Omental fat pad (tissue), 4 donors: ENCODE measurements around the gene MAGEA2B. TPM values are rescaled to one million over a fixed set of nuclear protein-coding genes. Genes with fewer than 3 reads are reported as not detected.
"Not testable (repeated sequence)": the region's sequence is repeated elsewhere in the genome, so short reads cannot be mapped to it uniquely, and the experiment has no call there.

Experiments
- ATAC-seq: fragments of 150-250 bp; one replicate; pipeline ENCODE4 v1.9.1; 2016; ENCODE audit warnings: mild to moderate bottlenecking, moderate library complexity; ENCODE audit not compliant: low FRiP score
- DNase-seq: peaks from one replicate; pipeline ENCODE4 v3.0.0-alpha.2; 2019; ENCODE audit warnings: low spot score
- total RNA-seq, 4 donors: library from RNA; depleted of rRNA; stranded (reverse); fragments of >200 nt; gene quantifications; one replicate each; pipeline ENCODE4 v1.1.0, GENCODE V29; 2016
- TF ChIP-seq, protein P1 (sequence below), 3 donors: fragments of 450-650 bp; IDR thresholded peaks; one replicate each; pipeline ENCODE4 v1.5.1; 2016 to 2017; ENCODE audit warnings: antibody characterized with exemption in 3 of 3, mild to moderate bottlenecking in 3 of 3, moderate library complexity in 2 of 3

Gene MAGEA2B, protein sequence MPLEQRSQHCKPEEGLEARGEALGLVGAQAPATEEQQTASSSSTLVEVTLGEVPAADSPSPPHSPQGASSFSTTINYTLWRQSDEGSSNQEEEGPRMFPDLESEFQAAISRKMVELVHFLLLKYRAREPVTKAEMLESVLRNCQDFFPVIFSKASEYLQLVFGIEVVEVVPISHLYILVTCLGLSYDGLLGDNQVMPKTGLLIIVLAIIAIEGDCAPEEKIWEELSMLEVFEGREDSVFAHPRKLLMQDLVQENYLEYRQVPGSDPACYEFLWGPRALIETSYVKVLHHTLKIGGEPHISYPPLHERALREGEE
- not detected for total RNA-seq

- ATAC-seq, DNase-seq: not testable (repeated sequence)
These were observed at the start of gene MAGEA2B for GRCh38 chrX:152713815-152714787. Gene MAGEA2B (plus strand): TSS chrX:152714628. CDS start chrX:152717107, 2,479 bp downstream.

GRCh38 chrX:152674135-152674534 is 40.3 kb upstream of the MAGEA2B start:
- DNase-seq (no peak), ATAC-seq (no peak)
- TF ChIP-seq, protein P1, sequence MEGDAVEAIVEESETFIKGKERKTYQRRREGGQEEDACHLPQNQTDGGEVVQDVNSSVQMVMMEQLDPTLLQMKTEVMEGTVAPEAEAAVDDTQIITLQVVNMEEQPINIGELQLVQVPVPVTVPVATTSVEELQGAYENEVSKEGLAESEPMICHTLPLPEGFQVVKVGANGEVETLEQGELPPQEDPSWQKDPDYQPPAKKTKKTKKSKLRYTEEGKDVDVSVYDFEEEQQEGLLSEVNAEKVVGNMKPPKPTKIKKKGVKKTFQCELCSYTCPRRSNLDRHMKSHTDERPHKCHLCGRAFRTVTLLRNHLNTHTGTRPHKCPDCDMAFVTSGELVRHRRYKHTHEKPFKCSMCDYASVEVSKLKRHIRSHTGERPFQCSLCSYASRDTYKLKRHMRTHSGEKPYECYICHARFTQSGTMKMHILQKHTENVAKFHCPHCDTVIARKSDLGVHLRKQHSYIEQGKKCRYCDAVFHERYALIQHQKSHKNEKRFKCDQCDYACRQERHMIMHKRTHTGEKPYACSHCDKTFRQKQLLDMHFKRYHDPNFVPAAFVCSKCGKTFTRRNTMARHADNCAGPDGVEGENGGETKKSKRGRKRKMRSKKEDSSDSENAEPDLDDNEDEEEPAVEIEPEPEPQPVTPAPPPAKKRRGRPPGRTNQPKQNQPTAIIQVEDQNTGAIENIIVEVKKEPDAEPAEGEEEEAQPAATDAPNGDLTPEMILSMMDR (IDR thresholded peaks at IDR 0.05): no peak

DNA sequence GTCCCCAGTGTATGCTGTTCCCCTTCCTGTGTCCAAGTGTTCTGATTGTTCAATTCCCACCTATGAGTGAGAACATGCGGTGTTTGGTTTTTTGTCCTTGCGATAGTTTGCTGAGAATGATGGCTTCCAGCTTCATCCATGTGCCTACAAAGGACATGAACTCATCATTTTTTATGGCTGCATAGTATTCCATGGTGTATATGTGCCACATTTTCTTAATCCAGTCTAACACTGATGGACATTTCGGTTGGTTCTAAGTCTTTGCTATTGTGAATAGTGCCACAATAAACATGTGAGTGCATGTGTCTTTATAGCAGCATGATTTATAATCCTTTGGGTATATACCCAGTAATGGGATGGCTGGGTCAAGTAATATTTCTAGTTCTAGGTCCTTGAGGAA is 39.8 kb upstream of the MAGEA2B start:
- not testable (repeated sequence) for ATAC-seq, DNase-seq

GRCh38 chrX:152681012-152681411 is 33.4 kb upstream of the MAGEA2B start:
- not testable (repeated sequence) for ATAC-seq

DNA sequence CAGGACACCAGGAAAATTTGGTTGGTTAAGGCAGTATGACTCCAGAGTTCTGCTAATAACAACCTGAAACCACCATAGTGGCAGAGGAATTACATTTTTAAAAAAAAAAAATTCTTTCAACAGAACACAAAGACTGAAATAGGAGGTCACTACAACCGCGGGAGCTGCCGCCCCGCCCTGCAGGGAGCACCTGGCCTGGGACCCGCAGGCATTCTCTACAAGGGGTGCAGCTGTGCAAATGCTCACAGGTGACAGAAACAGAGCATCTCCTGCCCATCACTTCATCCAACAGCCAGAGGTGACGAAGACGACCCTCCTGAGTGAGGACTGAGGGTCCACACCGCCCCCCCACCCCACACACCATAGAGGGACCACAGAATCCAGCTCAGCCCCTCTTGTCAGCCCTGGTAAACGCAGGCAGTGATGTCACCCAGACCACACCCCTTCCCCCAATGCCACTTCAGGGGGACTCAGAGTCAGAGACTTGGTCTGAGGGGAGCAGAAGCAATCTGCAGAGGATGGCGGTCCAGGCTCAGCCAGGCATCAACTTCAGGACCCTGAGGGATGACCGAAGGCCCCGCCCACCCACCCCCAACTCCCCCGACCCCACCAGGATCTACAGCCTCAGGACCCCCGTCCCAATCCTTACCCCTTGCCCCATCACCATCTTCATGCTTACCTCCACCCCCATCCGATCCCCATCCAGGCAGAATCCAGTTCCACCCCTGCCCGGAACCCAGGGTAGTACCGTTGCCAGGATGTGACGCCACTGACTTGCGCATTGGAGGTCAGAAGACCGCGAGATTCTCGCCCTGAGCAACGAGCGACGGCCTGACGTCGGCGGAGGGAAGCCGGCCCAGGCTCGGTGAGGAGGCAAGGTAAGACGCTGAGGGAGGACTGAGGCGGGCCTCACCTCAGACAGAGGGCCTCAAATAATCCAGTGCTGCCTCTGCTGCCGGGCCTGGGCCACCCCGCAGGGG is 16.2 kb upstream of the MAGEA2B start, which contains the start of gene MAGEA3:
Gene MAGEA3, plus strand, starts transcription at position 843 of the 980 bp plus-strand sequence. CDS start 2,039 bp downstream, outside the sequence.
- not testable (repeated sequence) for DNase-seq, ATAC-seq

More at GRCh38 chrX:152681012-152681411, 33.4 kb upstream of the MAGEA2B start:
- DNase-seq: not testable (repeated sequence)

DNA sequence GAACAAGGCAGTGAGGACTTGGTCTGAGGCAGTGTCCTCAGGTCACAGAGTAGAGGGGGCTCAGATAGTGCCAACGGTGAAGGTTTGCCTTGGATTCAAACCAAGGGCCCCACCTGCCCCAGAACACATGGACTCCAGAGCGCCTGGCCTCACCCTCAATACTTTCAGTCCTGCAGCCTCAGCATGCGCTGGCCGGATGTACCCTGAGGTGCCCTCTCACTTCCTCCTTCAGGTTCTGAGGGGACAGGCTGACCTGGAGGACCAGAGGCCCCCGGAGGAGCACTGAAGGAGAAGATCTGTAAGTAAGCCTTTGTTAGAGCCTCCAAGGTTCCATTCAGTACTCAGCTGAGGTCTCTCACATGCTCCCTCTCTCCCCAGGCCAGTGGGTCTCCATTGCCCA is 14.0 kb upstream of the MAGEA2B start:
- not testable (repeated sequence) for ATAC-seq, DNase-seq

- not testable (repeated sequence) for ATAC-seq, DNase-seq
These were observed 7.9 kb upstream of the MAGEA2B start for GRCh38 chrX:152706500-152706899.

GRCh38 chrX:152709173-152709572 is 5.3 kb upstream of the MAGEA2B start, which contains the start of gene CSAG2:
Gene CSAG2 (minus strand): TSS chrX:152709273. CDS start chrX:152709112, 161 bp downstream.
- DNase-seq, ATAC-seq: not testable (repeated sequence)

DNA sequence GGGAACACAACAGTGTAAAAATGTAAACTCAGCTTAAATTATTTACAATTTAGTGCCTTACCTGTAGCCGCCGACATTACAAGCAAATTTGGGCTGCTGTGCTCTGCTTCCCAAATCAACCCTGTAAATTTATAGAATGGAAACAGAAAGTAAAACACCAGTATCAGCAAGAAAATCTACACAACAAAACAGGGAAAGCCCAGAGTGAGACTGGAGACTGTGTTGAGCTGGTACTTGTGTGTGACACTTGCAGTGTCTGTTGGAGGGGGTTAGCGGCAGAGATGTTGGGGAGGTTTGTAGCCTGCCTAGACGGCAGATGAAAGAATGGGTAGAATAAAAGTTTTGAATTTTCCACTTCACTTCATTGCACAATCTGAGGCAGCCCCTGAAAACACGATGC is 1.2 kb upstream of the MAGEA2B start:
- not testable (repeated sequence) for ATAC-seq, DNase-seq

DNA sequence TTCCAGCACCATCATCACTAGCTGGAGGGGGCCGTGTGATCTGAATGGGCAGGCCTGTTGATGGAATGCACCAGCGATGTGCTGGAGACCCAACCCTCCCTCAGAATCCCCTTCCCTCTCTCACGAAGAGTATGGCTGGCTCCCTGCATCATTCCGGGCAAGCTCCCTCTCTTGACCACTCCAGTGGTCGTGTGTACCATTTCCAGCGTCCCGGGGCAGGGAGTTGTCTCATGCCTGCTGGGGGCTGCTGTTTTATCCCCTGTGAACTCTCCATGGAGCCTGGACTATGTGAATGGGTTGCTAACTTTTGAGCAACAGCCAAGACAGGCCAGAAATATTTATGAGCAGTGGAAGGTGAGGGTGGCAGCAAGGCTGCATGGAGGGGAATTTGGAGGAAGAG is 11.0 kb downstream of the MAGEA2B start:
- ATAC-seq (no peak), DNase-seq (no peak)

More for the DNA sequence above, 11.0 kb downstream of the MAGEA2B start:
- TF ChIP-seq, protein P1 (IDR thresholded peaks at IDR 0.05): no peak
